ENCODE results near the gene STX8.
A peak's percentile ranks its signal among the peaks of the same experiment; 100 is the strongest.

STX8 gene

DNA sequence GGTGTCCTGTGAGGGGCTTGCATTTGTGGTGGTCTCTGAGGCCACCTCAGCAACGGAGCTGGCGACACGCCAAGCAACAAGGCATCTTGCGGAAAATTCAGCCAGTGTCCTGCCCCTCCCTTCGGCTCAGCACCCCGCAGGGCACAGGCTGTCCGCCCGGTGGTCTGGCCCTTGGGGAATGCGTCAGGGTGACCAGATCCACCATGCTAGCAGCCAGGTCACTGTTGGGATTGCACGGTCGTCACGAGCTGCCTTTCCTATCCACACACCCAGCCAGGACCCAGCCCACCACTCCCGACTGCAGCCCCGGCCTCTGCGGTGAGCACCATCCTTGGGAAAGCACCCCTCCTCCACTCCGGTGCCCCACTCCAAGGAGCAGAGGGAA lies 333.1 kb downstream of the STX8 start:
- Histone ChIP-seq H3K9ac (ENCODE audit: low read length) (no peak overlapping the region), H3K4me2 (ENCODE audit: low read length) (no peak overlapping the region), H3K27me3 (ENCODE audit: low read depth, low read length) (no peaks in the 10 kb centered on the region), H3K27ac (ENCODE audit: low read length) (no peak overlapping the region), H3K4me3 (ENCODE audit: low read length) (no peak overlapping the region), H3K36me3 (replicated peaks; ENCODE audit: low read depth, low read length) (no peaks in the 10 kb centered on the region), H2AFZ (ENCODE audit: low read depth, low read length) (no peak overlapping the region), H3K79me2 (ENCODE audit: low read length) (no peaks in the 10 kb centered on the region), H4K20me1 (ENCODE audit: insufficient read depth, low read length) (no peaks in the 10 kb centered on the region), H3K9me3 (ENCODE audit: insufficient read depth, low read length) (no peaks in the 10 kb centered on the region), H3K4me1 (ENCODE audit: low read length) (peaks cover 18% of the 10 kb centered on the region; the same call in 1 of the 2 replicates)
- TF ChIP-seq, protein P1, sequence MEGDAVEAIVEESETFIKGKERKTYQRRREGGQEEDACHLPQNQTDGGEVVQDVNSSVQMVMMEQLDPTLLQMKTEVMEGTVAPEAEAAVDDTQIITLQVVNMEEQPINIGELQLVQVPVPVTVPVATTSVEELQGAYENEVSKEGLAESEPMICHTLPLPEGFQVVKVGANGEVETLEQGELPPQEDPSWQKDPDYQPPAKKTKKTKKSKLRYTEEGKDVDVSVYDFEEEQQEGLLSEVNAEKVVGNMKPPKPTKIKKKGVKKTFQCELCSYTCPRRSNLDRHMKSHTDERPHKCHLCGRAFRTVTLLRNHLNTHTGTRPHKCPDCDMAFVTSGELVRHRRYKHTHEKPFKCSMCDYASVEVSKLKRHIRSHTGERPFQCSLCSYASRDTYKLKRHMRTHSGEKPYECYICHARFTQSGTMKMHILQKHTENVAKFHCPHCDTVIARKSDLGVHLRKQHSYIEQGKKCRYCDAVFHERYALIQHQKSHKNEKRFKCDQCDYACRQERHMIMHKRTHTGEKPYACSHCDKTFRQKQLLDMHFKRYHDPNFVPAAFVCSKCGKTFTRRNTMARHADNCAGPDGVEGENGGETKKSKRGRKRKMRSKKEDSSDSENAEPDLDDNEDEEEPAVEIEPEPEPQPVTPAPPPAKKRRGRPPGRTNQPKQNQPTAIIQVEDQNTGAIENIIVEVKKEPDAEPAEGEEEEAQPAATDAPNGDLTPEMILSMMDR (IDR thresholded peaks at IDR 0.05; ENCODE audit: low read depth, low read length) = no peak
- TF ChIP-seq EZH2phosphoT487 (IDR thresholded peaks at IDR 0.05; ENCODE audit: low read depth) = no peak

DNA sequence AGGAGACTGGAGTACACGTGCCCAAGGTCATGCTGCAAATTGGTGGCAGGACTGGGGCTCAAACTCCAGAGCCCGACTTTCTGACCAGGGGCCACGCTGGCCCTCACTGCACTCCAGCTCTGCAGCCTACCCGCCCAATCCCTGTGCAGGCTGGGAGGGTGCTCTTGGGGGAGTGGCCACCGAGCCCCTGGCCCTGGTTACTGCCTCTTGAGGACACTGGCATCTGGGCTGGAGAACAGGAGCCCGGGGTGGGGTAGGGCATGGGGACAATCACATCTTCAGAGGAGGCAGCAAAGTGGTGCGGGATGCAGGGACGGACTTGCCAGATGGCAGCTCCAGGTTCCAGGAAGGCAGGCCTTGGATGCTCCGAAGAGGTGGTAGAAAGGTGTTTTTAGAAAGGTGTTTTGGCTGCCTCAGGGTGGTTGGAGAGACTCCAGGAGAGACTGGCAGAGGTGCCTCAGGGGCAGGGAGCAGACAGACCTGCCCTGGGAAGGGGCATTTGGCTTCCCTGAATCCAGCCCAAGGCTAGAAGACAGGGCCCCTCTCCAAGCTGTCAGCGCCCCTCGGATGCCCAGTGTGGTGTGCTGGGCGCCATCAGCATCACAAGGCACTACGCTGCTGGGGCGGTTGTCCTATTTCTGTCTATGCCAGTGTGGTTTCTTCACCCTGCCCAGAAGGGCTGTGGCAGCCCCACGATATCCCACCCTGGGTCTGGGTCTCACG lies 333.7 kb downstream of the STX8 start:
- H2AFZ ChIP-seq (ENCODE audit: low read depth, low read length) = no peak overlapping the region
- no peak overlapping the region for H3K4me3 ChIP-seq (ENCODE audit: low read length)
- H3K4me1 ChIP-seq (ENCODE audit: low read length) = peaks cover 18% of the 10 kb centered on the region; the same call in 1 of the 2 replicates
- no peaks in the 10 kb centered on the region for H4K20me1 ChIP-seq (ENCODE audit: insufficient read depth, low read length)
- no peak overlapping the region for H3K27ac ChIP-seq (ENCODE audit: low read length)
- H3K27me3 ChIP-seq (ENCODE audit: low read depth, low read length) = no peaks in the 10 kb centered on the region
- H3K9ac ChIP-seq (ENCODE audit: low read length) = no peak overlapping the region
- no peaks in the 10 kb centered on the region for H3K79me2 ChIP-seq (ENCODE audit: low read length)
- TF ChIP-seq, protein P1 (IDR thresholded peaks at IDR 0.05; ENCODE audit: low read depth, low read length) = no peak
- TF ChIP-seq EZH2phosphoT487 (IDR thresholded peaks at IDR 0.05; ENCODE audit: low read depth) = no peak
- no peak overlapping the region for H3K4me2 ChIP-seq (ENCODE audit: low read length)
- no peaks in the 10 kb centered on the region for H3K9me3 ChIP-seq (ENCODE audit: insufficient read depth, low read length)
- H3K36me3 ChIP-seq (replicated peaks; ENCODE audit: low read depth, low read length) = no peaks in the 10 kb centered on the region

DNA sequence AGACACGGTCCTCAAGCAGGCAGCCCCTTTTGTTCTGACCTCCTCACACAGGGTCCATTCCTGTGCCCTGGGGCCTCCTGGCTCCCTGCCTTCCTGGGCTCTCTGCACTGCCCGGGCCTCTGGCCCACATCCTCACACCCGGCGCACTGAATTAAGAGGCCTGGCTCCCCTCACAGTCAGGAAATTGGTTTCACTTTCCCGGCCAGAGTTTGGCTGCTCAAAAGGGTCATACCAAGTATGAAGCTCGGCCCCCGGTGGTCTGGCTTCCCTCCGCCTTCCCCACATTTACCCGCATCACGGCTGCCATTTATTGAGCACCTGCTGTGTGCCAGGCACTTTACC lies 334.3 kb downstream of the STX8 start:
- H3K4me3 ChIP-seq (ENCODE audit: low read length) = no peak overlapping the region
- no peaks in the 10 kb centered on the region for H3K36me3 ChIP-seq (replicated peaks; ENCODE audit: low read depth, low read length)
- peaks cover 18% of the 10 kb centered on the region; the same call in 1 of the 2 replicates for H3K4me1 ChIP-seq (ENCODE audit: low read length)
- H3K9ac ChIP-seq (ENCODE audit: low read length) = no peak overlapping the region
- no peaks in the 10 kb centered on the region for H3K27me3 ChIP-seq (ENCODE audit: low read depth, low read length)
- no peaks in the 10 kb centered on the region for H3K79me2 ChIP-seq (ENCODE audit: low read length)
- H2AFZ ChIP-seq (ENCODE audit: low read depth, low read length) = no peak overlapping the region
- no peak overlapping the region for H3K4me2 ChIP-seq (ENCODE audit: low read length)
- no peaks in the 10 kb centered on the region for H3K9me3 ChIP-seq (ENCODE audit: insufficient read depth, low read length)
- H4K20me1 ChIP-seq (ENCODE audit: insufficient read depth, low read length) = no peaks in the 10 kb centered on the region
- no peak overlapping the region for H3K27ac ChIP-seq (ENCODE audit: low read length)
- TF ChIP-seq, protein P1 (IDR thresholded peaks at IDR 0.05; ENCODE audit: low read depth, low read length) = no peak
- no peak for TF ChIP-seq EZH2phosphoT487 (IDR thresholded peaks at IDR 0.05; ENCODE audit: low read depth)

DNA sequence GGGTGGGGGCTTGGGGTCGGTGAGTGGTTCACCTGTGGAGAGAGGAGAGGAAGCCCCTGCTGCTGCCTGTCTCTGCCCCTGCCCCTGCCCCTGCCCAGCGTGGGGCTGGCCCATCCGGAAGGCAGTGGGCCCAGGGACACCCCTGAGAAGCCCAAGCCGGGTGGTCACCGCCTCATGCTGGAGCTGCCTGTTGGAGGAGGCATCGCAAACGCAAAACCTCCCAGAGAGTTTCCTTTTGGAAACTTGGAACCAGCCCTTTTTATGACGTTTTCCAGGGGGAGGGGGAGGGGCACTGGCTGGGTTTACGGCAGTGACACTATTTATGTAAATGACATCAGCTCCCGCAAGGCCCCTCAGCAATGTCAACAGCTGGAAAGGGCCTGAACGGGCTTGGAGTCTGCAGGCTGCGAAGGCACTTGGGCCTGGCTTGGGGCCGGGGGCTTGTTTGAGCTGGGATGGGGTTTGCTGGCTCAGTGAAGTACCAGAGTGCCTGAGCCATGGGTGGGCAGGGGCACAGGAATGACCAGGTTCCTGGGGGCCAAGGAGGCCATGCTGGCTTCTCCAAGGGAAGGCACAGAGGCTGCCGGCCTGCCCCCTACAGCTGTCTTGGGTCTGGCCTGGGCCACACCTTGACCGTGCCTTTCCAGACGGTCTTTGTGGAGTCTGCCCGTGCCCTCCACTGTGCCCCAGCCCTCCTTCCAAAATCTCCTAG lies 334.8 kb downstream of the STX8 start:
- TF ChIP-seq EZH2phosphoT487 (IDR thresholded peaks at IDR 0.05; ENCODE audit: low read depth) = no peak
- TF ChIP-seq, protein P1 (IDR thresholded peaks at IDR 0.05; ENCODE audit: low read depth, low read length) = no peak
- Histone ChIP-seq H4K20me1 (ENCODE audit: insufficient read depth, low read length) (no peaks in the 10 kb centered on the region), H3K9ac (ENCODE audit: low read length) (peak overlapping the region; percentile 69), H3K4me1 (ENCODE audit: low read length) (peaks cover 18% of the 10 kb centered on the region; the same call in 1 of the 2 replicates), H3K4me2 (ENCODE audit: low read length) (peak overlapping the region; percentile 72), H3K9me3 (ENCODE audit: insufficient read depth, low read length) (no peaks in the 10 kb centered on the region), H3K4me3 (ENCODE audit: low read length) (peak overlapping the region; percentile 84), H3K36me3 (replicated peaks; ENCODE audit: low read depth, low read length) (no peaks in the 10 kb centered on the region), H2AFZ (ENCODE audit: low read depth, low read length) (0 out of 2 replicates have a peak overlapping the region, but pooled peaks have one; percentile 39), H3K79me2 (ENCODE audit: low read length) (no peaks in the 10 kb centered on the region), H3K27me3 (ENCODE audit: low read depth, low read length) (no peaks in the 10 kb centered on the region), H3K27ac (ENCODE audit: low read length) (no peak overlapping the region)
